ENCODE data around the gene FKBP8.

The FKBP8 gene

DNA sequence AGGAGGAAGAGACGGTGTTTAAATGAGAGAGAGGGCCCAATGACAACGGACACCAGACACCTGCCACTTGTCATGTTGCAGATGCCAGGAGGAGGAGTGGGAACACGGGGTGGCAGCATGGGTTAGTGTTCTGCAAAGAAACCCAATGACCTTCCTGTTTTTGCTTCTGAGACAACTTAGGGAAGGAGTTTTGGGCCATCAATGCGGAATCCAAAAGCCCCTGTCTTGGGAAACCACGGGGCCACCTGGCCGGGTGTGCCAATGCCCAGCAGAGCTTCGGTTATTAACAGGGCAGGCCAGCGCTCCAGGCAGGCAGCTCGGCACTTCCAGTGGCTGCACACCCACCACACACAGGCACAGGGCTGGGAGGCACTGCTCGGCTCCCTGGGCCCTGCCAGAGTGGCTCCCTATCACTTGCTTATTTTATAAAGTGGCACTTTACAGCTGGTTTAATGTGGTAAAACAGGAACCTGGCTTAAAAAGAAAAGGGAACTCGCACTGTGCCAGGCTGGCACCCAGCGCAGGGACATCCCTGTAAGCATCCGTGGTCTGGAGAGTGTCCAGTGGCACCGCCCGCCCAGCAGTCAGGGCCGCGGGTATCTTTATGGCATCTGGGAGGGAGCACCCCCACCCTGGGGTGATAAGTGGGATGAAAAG lies 40.6 kb downstream of the FKBP8 start:
- Histone ChIP-seq H3K36me3 (ENCODE audit: control insufficient read depth, insufficient read depth, low read length) (no peaks in the 10 kb centered on the region), H3K4me3 (ENCODE audit: low read length) (no peak overlapping the region), H3K27me3 (ENCODE audit: control insufficient read depth, insufficient read depth, low read length) (no peaks in the 10 kb centered on the region), H3K9me3 (ENCODE audit: control insufficient read depth, insufficient read depth, low read length) (no peaks in the 10 kb centered on the region), H3K27ac (ENCODE audit: low read length) (no peak overlapping the region), H3K4me1 (ENCODE audit: control insufficient read depth, insufficient read depth, low read length) (no peaks in the 10 kb centered on the region; the same call in 1 of the 2 replicates)
- WGBS (ENCODE audit: insufficient coverage, insufficient read length), result no CpG with 5 or more reads among the region's 17 CpGs
- DNase-seq (ENCODE audit: low read depth, low spot score), result no peak

DNA sequence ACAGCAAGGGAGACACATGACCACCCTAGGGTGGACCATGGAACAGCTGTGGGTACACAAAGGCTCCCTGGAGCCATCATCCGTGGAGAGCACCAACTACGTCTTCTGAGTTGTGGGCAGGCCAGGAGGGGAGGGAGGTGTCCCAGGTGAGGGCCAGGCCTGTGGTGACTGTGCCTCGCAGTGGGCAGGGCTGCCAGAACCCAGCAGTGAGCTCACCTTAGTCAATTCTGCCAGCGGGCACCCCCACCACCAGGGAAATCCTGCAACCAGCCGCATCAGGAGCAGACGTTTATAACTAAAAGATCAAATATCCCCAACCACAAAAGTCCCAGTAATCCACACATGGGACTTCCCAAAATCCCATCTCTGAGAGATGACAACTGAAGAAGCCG lies 41.1 kb downstream of the FKBP8 start:
- Histone ChIP-seq H3K36me3 (ENCODE audit: control insufficient read depth, insufficient read depth, low read length) (no peaks in the 10 kb centered on the region), H3K27ac (ENCODE audit: low read length) (no peak overlapping the region), H3K4me1 (ENCODE audit: control insufficient read depth, insufficient read depth, low read length) (no peaks in the 10 kb centered on the region; the same call in 1 of the 2 replicates), H3K4me3 (ENCODE audit: low read length) (no peak overlapping the region), H3K9me3 (ENCODE audit: control insufficient read depth, insufficient read depth, low read length) (no peaks in the 10 kb centered on the region), H3K27me3 (ENCODE audit: control insufficient read depth, insufficient read depth, low read length) (no peaks in the 10 kb centered on the region)
- no CpG with 5 or more reads among the region's 7 CpGs for WGBS (ENCODE audit: insufficient coverage, insufficient read length)
- DNase-seq (ENCODE audit: low read depth, low spot score), result no peak

DNA sequence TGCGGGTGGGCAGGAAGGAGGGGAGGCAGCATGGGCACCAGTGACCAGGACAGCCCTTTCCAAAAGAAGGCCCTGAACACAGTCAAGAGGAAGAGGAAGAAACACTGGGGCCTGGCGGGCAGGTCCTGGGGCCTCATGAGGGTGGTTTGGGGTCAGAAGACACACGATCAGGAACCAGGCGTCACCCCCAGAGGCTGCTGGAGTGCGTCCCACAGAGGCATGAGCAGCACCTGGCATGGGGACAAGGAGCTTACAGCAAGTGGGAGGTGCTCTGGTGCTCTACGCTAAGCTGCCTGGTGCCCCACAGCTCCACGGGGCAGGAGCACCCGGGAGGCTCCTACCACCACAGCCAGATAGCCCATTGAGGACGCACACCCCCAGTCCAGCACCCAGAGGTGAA lies 41.5 kb downstream of the FKBP8 start:
- no peaks in the 10 kb centered on the region for H3K27me3 ChIP-seq (ENCODE audit: control insufficient read depth, insufficient read depth, low read length)
- no peak overlapping the region for H3K4me3 ChIP-seq (ENCODE audit: low read length)
- H3K27ac ChIP-seq (ENCODE audit: low read length), result no peak overlapping the region
- no peak for DNase-seq (ENCODE audit: low read depth, low spot score)
- no CpG with 5 or more reads among the region's 9 CpGs for WGBS (ENCODE audit: insufficient coverage, insufficient read length)
- no peaks in the 10 kb centered on the region for H3K9me3 ChIP-seq (ENCODE audit: control insufficient read depth, insufficient read depth, low read length)
- no peaks in the 10 kb centered on the region for H3K36me3 ChIP-seq (ENCODE audit: control insufficient read depth, insufficient read depth, low read length)
- H3K4me1 ChIP-seq (ENCODE audit: control insufficient read depth, insufficient read depth, low read length), result no peaks in the 10 kb centered on the region; the same call in 1 of the 2 replicates

DNA sequence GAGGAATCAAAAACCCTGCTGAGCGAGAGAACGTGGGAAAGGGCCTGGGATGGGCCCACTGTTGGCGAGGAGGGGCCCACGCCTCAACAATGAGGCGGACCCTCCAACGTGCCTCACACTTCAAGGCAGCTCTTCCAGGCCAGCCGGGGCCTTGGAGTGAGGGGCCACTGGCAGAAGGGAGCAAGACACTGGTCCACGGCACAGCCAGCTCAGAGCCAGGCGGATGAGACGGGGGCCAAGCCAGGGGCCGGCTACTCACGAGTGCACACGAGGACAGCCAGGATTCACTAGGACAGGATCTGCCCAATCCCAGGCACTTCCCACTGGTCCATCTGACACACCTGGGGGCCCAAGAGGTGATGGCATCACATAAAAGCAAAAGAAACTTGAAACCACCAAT lies 42.0 kb downstream of the FKBP8 start:
- Histone ChIP-seq H3K4me3 (ENCODE audit: low read length) (no peak overlapping the region), H3K36me3 (ENCODE audit: control insufficient read depth, insufficient read depth, low read length) (no peaks in the 10 kb centered on the region), H3K27ac (ENCODE audit: low read length) (no peak overlapping the region), H3K4me1 (ENCODE audit: control insufficient read depth, insufficient read depth, low read length) (no peaks in the 10 kb centered on the region; the same call in 1 of the 2 replicates), H3K9me3 (ENCODE audit: control insufficient read depth, insufficient read depth, low read length) (no peaks in the 10 kb centered on the region), H3K27me3 (ENCODE audit: control insufficient read depth, insufficient read depth, low read length) (no peaks in the 10 kb centered on the region)
- no CpG with 5 or more reads among the region's 13 CpGs for WGBS (ENCODE audit: insufficient coverage, insufficient read length)
- no peak for DNase-seq (ENCODE audit: low read depth, low spot score)

DNA sequence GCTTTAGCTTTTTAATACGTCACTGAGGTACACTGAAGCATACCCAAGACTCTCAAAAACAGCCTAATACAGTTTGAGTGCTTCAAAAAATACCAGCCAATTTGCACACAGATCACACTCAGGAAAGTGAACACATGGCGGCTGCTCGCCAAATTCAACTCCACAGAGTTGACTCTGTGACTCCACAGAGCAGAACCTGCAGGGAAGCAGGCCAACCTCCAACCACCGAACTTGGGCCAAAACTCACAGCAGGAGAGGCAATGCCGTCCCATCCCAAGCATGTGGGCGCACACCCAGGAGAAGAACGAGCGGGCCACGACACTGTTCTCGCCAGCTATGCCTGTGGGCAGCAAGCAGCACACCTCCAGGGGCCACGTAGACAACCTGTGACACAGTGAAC lies 42.6 kb downstream of the FKBP8 start:
- WGBS (ENCODE audit: insufficient coverage, insufficient read length), result no CpG with 5 or more reads among the region's 11 CpGs
- no peaks in the 10 kb centered on the region for H3K9me3 ChIP-seq (ENCODE audit: control insufficient read depth, insufficient read depth, low read length)
- H3K4me1 ChIP-seq (ENCODE audit: control insufficient read depth, insufficient read depth, low read length), result no peaks in the 10 kb centered on the region; the same call in 1 of the 2 replicates
- H3K27ac ChIP-seq (ENCODE audit: low read length), result no peak overlapping the region
- DNase-seq (ENCODE audit: low read depth, low spot score), result no peak
- H3K27me3 ChIP-seq (ENCODE audit: control insufficient read depth, insufficient read depth, low read length), result no peaks in the 10 kb centered on the region
- no peak overlapping the region for H3K4me3 ChIP-seq (ENCODE audit: low read length)
- no peaks in the 10 kb centered on the region for H3K36me3 ChIP-seq (ENCODE audit: control insufficient read depth, insufficient read depth, low read length)

DNA sequence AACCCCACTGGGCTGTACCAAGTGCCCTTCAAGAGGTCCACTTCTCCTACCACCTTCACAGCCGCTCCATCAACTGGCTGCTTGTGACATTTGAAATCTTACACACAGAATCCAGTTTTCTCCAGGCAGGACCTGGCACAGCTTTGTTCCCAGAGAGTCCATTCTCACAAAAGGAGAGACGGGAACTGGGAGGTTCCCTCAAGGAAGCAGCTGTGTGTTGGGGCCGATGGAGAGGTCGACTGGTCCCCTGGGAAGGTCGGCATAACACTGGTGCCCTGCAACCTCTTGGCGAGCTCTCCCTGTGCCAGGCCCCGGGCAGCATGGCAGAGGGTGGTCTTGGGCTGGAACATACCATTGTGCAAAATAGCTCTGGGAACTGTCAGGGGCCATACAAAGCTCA lies 43.0 kb downstream of the FKBP8 start:
- no peak overlapping the region for H3K4me3 ChIP-seq (ENCODE audit: low read length)
- WGBS (ENCODE audit: insufficient coverage, insufficient read length), result no CpG with 5 or more reads among the region's 7 CpGs
- no peak overlapping the region for H3K27ac ChIP-seq (ENCODE audit: low read length)
- H3K27me3 ChIP-seq (ENCODE audit: control insufficient read depth, insufficient read depth, low read length), result no peaks in the 10 kb centered on the region
- no peaks in the 10 kb centered on the region; the same call in 1 of the 2 replicates for H3K4me1 ChIP-seq (ENCODE audit: control insufficient read depth, insufficient read depth, low read length)
- H3K36me3 ChIP-seq (ENCODE audit: control insufficient read depth, insufficient read depth, low read length), result no peaks in the 10 kb centered on the region
- no peak for DNase-seq (ENCODE audit: low read depth, low spot score)
- no peaks in the 10 kb centered on the region for H3K9me3 ChIP-seq (ENCODE audit: control insufficient read depth, insufficient read depth, low read length)

DNA sequence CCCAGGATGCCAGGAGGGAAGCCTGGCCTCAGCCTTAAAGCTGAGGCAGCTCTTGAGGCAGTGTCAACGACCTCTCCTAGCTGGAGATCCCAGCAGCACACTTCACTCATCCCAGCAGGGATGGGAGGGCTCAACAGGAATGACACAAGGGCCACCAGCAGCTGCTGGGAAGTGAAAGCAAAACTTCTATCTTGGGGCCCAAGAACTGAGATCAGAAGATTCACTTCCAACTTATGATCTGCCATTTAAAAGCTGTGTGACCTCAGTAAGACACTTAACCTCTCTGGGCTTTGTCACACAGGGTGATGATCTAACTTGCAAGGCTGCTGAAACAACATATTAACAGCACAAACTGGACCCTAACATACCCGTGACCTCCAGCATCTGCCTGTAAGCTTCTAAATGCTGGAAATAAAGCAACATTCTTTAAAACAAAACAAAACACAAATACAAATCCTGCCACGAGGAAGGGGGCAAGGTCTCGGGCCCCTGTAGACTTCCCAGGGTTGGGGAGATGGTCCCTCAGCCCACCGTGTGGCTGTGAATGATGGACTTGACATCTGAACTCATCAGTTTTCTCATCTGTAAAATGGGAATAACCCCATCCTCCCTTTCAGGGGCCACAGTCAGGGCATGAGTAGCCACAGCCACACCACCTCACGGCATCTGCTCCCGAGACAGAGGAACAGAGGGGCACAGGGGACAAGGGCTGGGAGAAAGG lies 44.2 kb downstream of the FKBP8 start:
- DNase-seq (ENCODE audit: low read depth, low spot score), result no peak
- Histone ChIP-seq H3K4me3 (ENCODE audit: low read length) (no peak overlapping the region), H3K36me3 (ENCODE audit: control insufficient read depth, insufficient read depth, low read length) (no peaks in the 10 kb centered on the region), H3K9me3 (ENCODE audit: control insufficient read depth, insufficient read depth, low read length) (no peaks in the 10 kb centered on the region), H3K27ac (ENCODE audit: low read length) (no peak overlapping the region), H3K4me1 (ENCODE audit: control insufficient read depth, insufficient read depth, low read length) (no peaks in the 10 kb centered on the region), H3K27me3 (ENCODE audit: control insufficient read depth, insufficient read depth, low read length) (no peaks in the 10 kb centered on the region)
- WGBS (ENCODE audit: insufficient coverage, insufficient read length), result no CpG with 5 or more reads among the region's 7 CpGs

DNA sequence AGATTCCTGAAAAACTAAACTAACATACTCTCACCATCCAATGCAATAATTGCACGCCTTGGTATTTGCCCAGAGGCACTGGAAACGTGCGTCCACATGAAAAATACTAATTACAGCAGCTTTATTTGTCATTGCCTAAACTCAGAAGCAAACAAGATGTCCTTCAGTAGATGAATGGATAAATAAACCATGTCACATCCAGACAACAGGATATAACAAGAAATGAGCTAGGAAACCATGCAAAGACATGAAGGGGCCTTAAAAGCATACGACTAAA lies 46.5 kb downstream of the FKBP8 start:
- DNase-seq (ENCODE audit: low read depth, low spot score), result no peak
- H3K27ac ChIP-seq (ENCODE audit: low read length), result no peak overlapping the region
- no peaks in the 10 kb centered on the region for H3K4me1 ChIP-seq (ENCODE audit: control insufficient read depth, insufficient read depth, low read length)
- WGBS (ENCODE audit: insufficient coverage, insufficient read length), result no CpG with 5 or more reads among the region's 4 CpGs
- H3K36me3 ChIP-seq (ENCODE audit: control insufficient read depth, insufficient read depth, low read length), result no peaks in the 10 kb centered on the region
- H3K4me3 ChIP-seq (ENCODE audit: low read length), result no peak overlapping the region
- H3K9me3 ChIP-seq (ENCODE audit: control insufficient read depth, insufficient read depth, low read length), result no peaks in the 10 kb centered on the region
- H3K27me3 ChIP-seq (ENCODE audit: control insufficient read depth, insufficient read depth, low read length), result no peaks in the 10 kb centered on the region

DNA sequence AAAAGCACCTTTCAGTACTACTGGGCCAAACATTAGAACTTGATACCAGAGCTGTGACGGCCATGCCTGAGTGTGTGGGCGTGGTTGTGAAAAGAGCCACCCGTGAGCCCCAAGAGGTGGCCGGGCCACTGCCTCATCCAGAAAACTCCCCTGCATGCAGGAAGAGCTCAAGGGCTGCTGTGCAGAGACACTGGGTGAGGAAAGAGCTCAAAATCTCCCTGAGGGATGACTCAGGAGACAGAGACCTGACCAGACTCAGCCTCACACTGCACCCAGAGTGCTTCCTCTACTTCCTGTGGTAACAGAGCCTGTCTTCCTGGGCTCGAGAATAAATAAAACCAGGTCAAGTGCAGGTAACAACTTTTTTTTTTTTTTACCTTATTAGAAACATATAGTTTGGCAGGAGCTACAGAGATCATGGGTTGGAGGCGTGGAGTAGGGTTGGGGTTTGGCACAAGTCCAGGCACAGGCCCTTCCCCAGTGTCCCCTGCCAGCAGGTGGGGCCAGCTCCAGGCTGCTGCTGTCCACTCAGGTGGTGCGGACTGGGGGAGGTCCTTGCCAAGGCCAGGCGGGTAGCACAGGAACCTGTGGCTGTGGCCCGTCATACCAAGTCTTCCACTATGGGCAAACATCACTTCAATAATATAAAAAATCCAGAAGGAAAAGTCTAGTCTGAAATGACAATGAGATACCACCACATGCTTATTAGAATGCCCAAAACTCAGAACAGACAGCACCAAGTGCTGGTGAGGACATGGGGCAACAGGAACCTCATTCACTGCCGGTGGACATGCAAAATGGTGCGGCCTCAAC lies 47.0 kb downstream of the FKBP8 start:
- no peaks in the 10 kb centered on the region for H3K9me3 ChIP-seq (ENCODE audit: control insufficient read depth, insufficient read depth, low read length)
- no peak overlapping the region for H3K4me3 ChIP-seq (ENCODE audit: low read length)
- no peaks in the 10 kb centered on the region for H3K4me1 ChIP-seq (ENCODE audit: control insufficient read depth, insufficient read depth, low read length)
- DNase-seq (ENCODE audit: low read depth, low spot score), result no peak
- H3K27me3 ChIP-seq (ENCODE audit: control insufficient read depth, insufficient read depth, low read length), result no peaks in the 10 kb centered on the region
- no peak overlapping the region for H3K27ac ChIP-seq (ENCODE audit: low read length)
- H3K36me3 ChIP-seq (ENCODE audit: control insufficient read depth, insufficient read depth, low read length), result no peaks in the 10 kb centered on the region
- no CpG with 5 or more reads among the region's 11 CpGs for WGBS (ENCODE audit: insufficient coverage, insufficient read length)

DNA sequence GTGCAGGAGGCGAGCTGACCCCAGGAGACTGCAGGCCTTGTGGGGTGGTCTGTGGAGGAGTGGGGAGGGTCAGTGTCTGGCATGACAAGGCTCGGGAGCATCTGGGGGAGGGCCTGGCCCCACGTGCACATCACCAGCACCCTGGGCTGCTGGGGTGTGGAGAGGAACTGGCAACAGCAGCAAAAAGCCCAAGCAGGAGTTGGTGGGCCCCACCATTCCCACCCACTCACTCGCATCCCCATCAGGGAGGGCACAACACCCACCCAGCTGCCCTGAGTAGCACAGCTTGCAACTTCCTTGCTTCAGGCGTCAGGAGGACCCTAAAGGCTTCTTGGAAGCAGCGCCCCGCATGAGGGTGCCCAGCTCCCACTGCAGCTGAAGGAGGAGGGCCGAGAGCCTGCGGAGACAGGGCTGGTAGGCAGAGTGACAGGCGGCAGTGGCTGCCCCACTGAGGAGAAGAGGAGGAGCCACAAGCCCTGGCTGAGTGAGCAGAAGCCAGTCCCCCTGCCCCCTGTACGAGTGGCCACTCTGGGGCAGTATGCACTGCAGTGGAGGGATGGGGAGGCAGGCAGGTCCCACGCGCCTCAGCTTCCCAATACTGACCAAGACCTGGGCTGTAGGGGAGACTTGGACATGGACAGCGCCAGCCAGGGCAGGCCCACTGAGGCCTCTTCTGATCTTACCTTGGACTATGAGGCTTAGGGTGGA lies 48.0 kb downstream of the FKBP8 start:
- Histone ChIP-seq H3K27me3 (ENCODE audit: control insufficient read depth, insufficient read depth, low read length) (no peaks in the 10 kb centered on the region), H3K4me3 (ENCODE audit: low read length) (no peak overlapping the region), H3K4me1 (ENCODE audit: control insufficient read depth, insufficient read depth, low read length) (no peaks in the 10 kb centered on the region), H3K9me3 (ENCODE audit: control insufficient read depth, insufficient read depth, low read length) (no peaks in the 10 kb centered on the region), H3K36me3 (ENCODE audit: control insufficient read depth, insufficient read depth, low read length) (no peaks in the 10 kb centered on the region), H3K27ac (ENCODE audit: low read length) (no peak overlapping the region)
- no CpG with 5 or more reads among the region's 14 CpGs for WGBS (ENCODE audit: insufficient coverage, insufficient read length)
- no peak for DNase-seq (ENCODE audit: low read depth, low spot score)

Measured in iPS DF 6.9 (cell line).